Measurements from ENCODE around the gene HTR6. TPM values are rescaled to one million over a fixed set of nuclear protein-coding genes. Genes with fewer than 3 reads are reported as not detected.

HTR6 gene
- total RNA-seq, 4 donors from 2014 or later, result not detected

- TF ChIP-seq CTCF (IDR thresholded peaks at IDR 0.05 in 4 of 5, conservative IDR thresholded peaks at IDR 0.05 in 1 of 5) (no peak), POLR2A (IDR thresholded peaks at IDR 0.05) (no peak)
- in situ Hi-C loops (cut with MboI; ENCODE audit: low sequenced_read_pairs in 4 of 4), result loop anchor here in 3 of 4 donors (5.0 to 10.0 kb wide), 4 partner anchors 170 to 312 kb away; partner anchors contain the start of gene CAPZB (in 1 of the 3)
- intact Hi-C loops (cut with DNase I; ENCODE audit: low total_unique reads), result loop anchor here (5.0 to 10.0 kb wide), 2 partner anchors 167 to 340 kb away; partner anchors contain the start of genes AKR7A2, CAPZB and SLC66A1
- DNase-seq, result no peak
- no peaks in the 10 kb centered on the region for H3K9me3 ChIP-seq
- no peak for ATAC-seq
- H3K4me3 ChIP-seq, result no peak overlapping the region
- no peaks in the 10 kb centered on the region for H3K27me3 ChIP-seq
- no peak overlapping the region for H3K27ac ChIP-seq
- peaks cover 5 to 22% of the 10 kb centered on the region in 2 donors for H3K4me1 ChIP-seq
- H3K36me3 ChIP-seq, result no peaks in the 10 kb centered on the region
Measured at GRCh38 chr1:19654386-19654785, 10.3 kb upstream of the HTR6 start.

GRCh38 chr1:19654886-19655717 lies 9.6 kb upstream of the HTR6 start:
- in situ Hi-C loops (cut with MboI; ENCODE audit: low sequenced_read_pairs in 4 of 4) (loop anchor here in 3 of 4 donors (5.0 to 10.0 kb wide), 4 partner anchors 170 to 313 kb away; partner anchors contain the start of gene CAPZB (in 1 of the 3)), intact Hi-C loops (cut with DNase I; ENCODE audit: low total_unique reads) (loop anchor here (5.0 to 10.0 kb wide), 2 partner anchors 168 to 340 kb away; partner anchors contain the start of genes AKR7A2, CAPZB and SLC66A1)
- H3K36me3 ChIP-seq, result no peaks in the 10 kb centered on the region
- H3K4me1 ChIP-seq, result peaks cover 3 to 24% of the 10 kb centered on the region in 2 donors
- no peak for DNase-seq
- TF ChIP-seq POLR2A (IDR thresholded peaks at IDR 0.05), result no peak
- no peak for TF ChIP-seq CTCF (IDR thresholded peaks at IDR 0.05 in 4 of 5, conservative IDR thresholded peaks at IDR 0.05 in 1 of 5)
- H3K27me3 ChIP-seq, result no peaks in the 10 kb centered on the region
- H3K27ac ChIP-seq, result no peak overlapping the region
- no peaks in the 10 kb centered on the region for H3K9me3 ChIP-seq
- ATAC-seq, result no peak
- no peak overlapping the region for H3K4me3 ChIP-seq

- H3K4me1 ChIP-seq, result peaks cover 0 to 22% of the 10 kb centered on the region in 2 donors
- ATAC-seq (no peak), DNase-seq (no peak)
- TF ChIP-seq CTCF (IDR thresholded peaks at IDR 0.05 in 4 of 5, conservative IDR thresholded peaks at IDR 0.05 in 1 of 5) (no peak), POLR2A (IDR thresholded peaks at IDR 0.05) (no peak)
- in situ Hi-C loops (cut with MboI; ENCODE audit: low sequenced_read_pairs in 4 of 4) (loop anchor here in 2 of 4 donors (10.0 kb wide), 3 partner anchors 171 to 311 kb away; partner anchors contain the start of gene CAPZB (in 1 of the 2)), intact Hi-C loops (cut with DNase I; ENCODE audit: low total_unique reads) (loop anchor here (10.0 kb wide), 1 partner anchor 341 kb away; the partner anchor contains the start of genes AKR7A2 and SLC66A1)
- no peak overlapping the region for H3K4me3 ChIP-seq
- H3K9me3 ChIP-seq, result no peaks in the 10 kb centered on the region
- H3K27ac ChIP-seq, result no peak overlapping the region
- no peaks in the 10 kb centered on the region for H3K27me3 ChIP-seq
- H3K36me3 ChIP-seq, result no peaks in the 10 kb centered on the region
Measured at GRCh38 chr1:19655718-19656080, 9.0 kb upstream of the HTR6 start.

- in situ Hi-C loops (cut with MboI; ENCODE audit: low sequenced_read_pairs in 4 of 4), result loop anchor here in 2 of 4 donors (10.0 kb wide), 3 partner anchors 171 to 311 kb away; partner anchors contain the start of gene CAPZB (in 1 of the 2)
Measured at GRCh38 chr1:19656134-19656779, 8.4 kb upstream of the HTR6 start.

More at GRCh38 chr1:19656134-19656779, 8.4 kb upstream of the HTR6 start:
- Histone ChIP-seq H3K9me3 (no peaks in the 10 kb centered on the region), H3K36me3 (no peaks in the 10 kb centered on the region), H3K4me1 (peaks cover 0 to 18% of the 10 kb centered on the region in 2 donors), H3K27ac (no peak overlapping the region), H3K4me3 (no peak overlapping the region), H3K27me3 (no peaks in the 10 kb centered on the region)
- intact Hi-C loops (cut with DNase I; ENCODE audit: low total_unique reads), result loop anchor here (10.0 kb wide), 1 partner anchor 341 kb away; the partner anchor contains the start of genes AKR7A2 and SLC66A1
- DNase-seq (no peak), ATAC-seq (no peak)
- TF ChIP-seq CTCF (IDR thresholded peaks at IDR 0.05 in 4 of 5, conservative IDR thresholded peaks at IDR 0.05 in 1 of 5) (no peak), POLR2A (IDR thresholded peaks at IDR 0.05) (no peak)

Data from gastrocnemius medialis (tissue), 4 donors.